Calu3 (cell line): ENCODE measurements around the gene SHLD1. TPM values are rescaled to one million over a fixed set of nuclear protein-coding genes. Genes with fewer than 3 reads are reported as not detected.

Experiments used
- BruUV-seq: library from RNA; stranded (reverse); fragments of 400-500 nt; replicated peaks from 2 replicates; lab custom pipeline; 2021; lab: Mats Ljungman, UMichigan
- CTCF ChIA-PET: fragments of 300-600 bp; sonication (Branson Sonifier 250); formaldehyde crosslinking; loops from one replicate; lab custom pipeline; 2022; ENCODE audit warnings: antibody characterized with exemption; lab: Charles Lee
- DNase-seq: peaks from one replicate; pipeline ENCODE4 v3.0.0; 2022
- H3K27ac Mint-ChIP-seq: one replicate; pipeline ENCODE4 v1.8.0; 2022; ENCODE audit warnings: mixed read lengths; ENCODE audit not compliant: unreplicated experiment
- H3K27me3 Mint-ChIP-seq: one replicate; pipeline ENCODE4 v1.8.0; 2022; ENCODE audit warnings: mixed read lengths; ENCODE audit not compliant: unreplicated experiment
- H3K36me3 Mint-ChIP-seq: one replicate; pipeline ENCODE4 v1.8.0; 2022; ENCODE audit warnings: mild to moderate bottlenecking, moderate library complexity, mixed read lengths; ENCODE audit not compliant: insufficient read depth, unreplicated experiment
- H3K4me1 Mint-ChIP-seq: one replicate; pipeline ENCODE4 v1.8.0; 2022; ENCODE audit warnings: mild to moderate bottlenecking, low read depth, mixed read lengths; ENCODE audit not compliant: unreplicated experiment
- H3K4me3 Mint-ChIP-seq: one replicate; pipeline ENCODE4 v1.8.0; 2022; ENCODE audit warnings: mild to moderate bottlenecking, low read depth, moderate library complexity, mixed read lengths; ENCODE audit not compliant: unreplicated experiment
- H3K9me3 Mint-ChIP-seq: one replicate; pipeline ENCODE4 v1.8.0; 2022; ENCODE audit warnings: low read depth, mixed read lengths; ENCODE audit not compliant: unreplicated experiment
- CTCF ChIP-seq: fragments of 200-600 bp; IDR thresholded peaks from one replicate; pipeline ENCODE4 v1.8.0; 2022; ENCODE audit warnings: antibody characterized with exemption; ENCODE audit not compliant: unreplicated experiment
- intact Hi-C: fragments of 100-400 bp; cut with micrococcal nuclease; formaldehyde crosslinking; loops from one replicate; pipeline ENCODE4 v1.10.0; 2022; ENCODE audit not compliant: unreplicated experiment
- total RNA-seq: library from RNA; stranded (reverse); gene quantifications from 2 replicates; pipeline ENCODE4 v1.2.3, GENCODE V29; 2022

The SHLD1 gene
- total RNA-seq, 1 experiment from 2014 or later: 1.3 TPM

- intact Hi-C loops: no loop called here
- TF ChIP-seq CTCF: no peak
- Mint-ChIP-seq H3K27ac (no peak overlapping the region), H3K4me3 (no peak overlapping the region), H3K4me1 (peaks cover 8% of the 10 kb centered on the region), H3K27me3 (peaks cover 53% of the 10 kb centered on the region), H3K36me3 (no peaks in the 10 kb centered on the region), H3K9me3 (no peaks in the 10 kb centered on the region)
- DNase-seq: no peak
- BruUV-seq: no TSS peak
- CTCF ChIA-PET: no interaction called here
Measured at GRCh38 chr20:5885866-5886265, 135.7 kb downstream of the SHLD1 start.

GRCh38 chr20:5886788-5887187, 136.6 kb downstream of the SHLD1 start:
- intact Hi-C loops: no loop called here
- CTCF ChIA-PET: no interaction called here
- Mint-ChIP-seq H3K4me1 (peaks cover 3% of the 10 kb centered on the region), H3K27ac (no peak overlapping the region), H3K9me3 (no peaks in the 10 kb centered on the region), H3K27me3 (peaks cover 45% of the 10 kb centered on the region), H3K36me3 (no peaks in the 10 kb centered on the region), H3K4me3 (no peak overlapping the region)
- no peak for TF ChIP-seq CTCF
- BruUV-seq: no TSS peak
- DNase-seq: no peak

GRCh38 chr20:5887386-5887785, 137.2 kb downstream of the SHLD1 start:
- Mint-ChIP-seq H3K9me3 (no peaks in the 10 kb centered on the region), H3K27me3 (peaks cover 39% of the 10 kb centered on the region), H3K36me3 (no peaks in the 10 kb centered on the region), H3K27ac (no peak overlapping the region), H3K4me3 (no peak overlapping the region), H3K4me1 (no peaks in the 10 kb centered on the region)
- CTCF ChIA-PET: interaction anchor here (0.6 kb wide), 1 partner anchor 1051 kb away, joined by 3 read pairs; no protein-coding TSS in a partner anchor
- no TSS peak for BruUV-seq
- TF ChIP-seq CTCF: no peak
- no peak for DNase-seq
- intact Hi-C loops: no loop called here

- no peaks in the 10 kb centered on the region for H3K4me1 Mint-ChIP-seq
- no TSS peak for BruUV-seq
Measured at GRCh38 chr20:5888041-5888440, 137.8 kb downstream of the SHLD1 start.

More at GRCh38 chr20:5888041-5888440, 137.8 kb downstream of the SHLD1 start:
- H3K27ac Mint-ChIP-seq: no peak overlapping the region
- intact Hi-C loops: no loop called here
- H3K4me3 Mint-ChIP-seq: no peak overlapping the region
- peaks cover 39% of the 10 kb centered on the region for H3K27me3 Mint-ChIP-seq
- DNase-seq: no peak
- no peaks in the 10 kb centered on the region for H3K36me3 Mint-ChIP-seq
- CTCF ChIA-PET: interaction anchor here (0.6 kb wide), 1 partner anchor 1051 kb away, joined by 3 read pairs; no protein-coding TSS in a partner anchor
- TF ChIP-seq CTCF: no peak
- no peaks in the 10 kb centered on the region for H3K9me3 Mint-ChIP-seq
